K562 (cell line): ENCODE data around the gene RSPH6A. TPM values are rescaled to one million over a fixed set of nuclear protein-coding genes. Genes with fewer than 3 reads are reported as not detected.

Experiments
- ATF1 ChIP-seq, 2 experiments: fragments of 450-650 bp in 1 of 2; IDR thresholded peaks; 2 replicates each; pipeline ENCODE4 v1.6.1; 2016; ENCODE audit warnings: missing compliant biosample characterization in 1 of 2, missing genetic modification characterization in 1 of 2
- CCAR2 ChIP-seq: fragments of 200-400 bp; formaldehyde crosslinking; IDR thresholded peaks from 2 replicates; pipeline ENCODE4 v1.6.1; 2017; ENCODE audit warnings: mild to moderate bottlenecking, low read depth, low read length
- E2F3 ChIP-seq: fragments of 250-450 bp; sonication (Bioruptor Pico); IDR thresholded peaks from 2 replicates; pipeline ENCODE4 v1.4.0; 2020; ENCODE audit warnings: mild to moderate bottlenecking
- KLF10 ChIP-seq: fragments of 250-450 bp; sonication (Bioruptor Pico); IDR thresholded peaks from 2 replicates; pipeline ENCODE4 v1.6.1; 2021; ENCODE audit warnings: matching md5 sums
- KLF6 ChIP-seq: fragments of 250-450 bp; sonication (Bioruptor Pico); IDR thresholded peaks from 2 replicates; pipeline ENCODE4 v1.4.0; 2020; ENCODE audit warnings: mild to moderate bottlenecking, moderate library complexity, borderline replicate concordance
- MTF1 ChIP-seq: fragments of 250-450 bp; sonication (Bioruptor Pico); IDR thresholded peaks from 2 replicates; pipeline ENCODE4 v1.9.0; 2021; ENCODE audit warnings: moderate library complexity, mild to moderate bottlenecking, inconsistent platforms, borderline replicate concordance
- PHB ChIP-seq: fragments of 250-450 bp; sonication (Bioruptor Pico); IDR thresholded peaks from 2 replicates; pipeline ENCODE4 v1.5.0; 2021
- PPARD ChIP-seq: fragments of 250-450 bp; sonication (Bioruptor Pico); IDR thresholded peaks from 2 replicates; pipeline ENCODE4 v1.8.0; 2022; ENCODE audit warnings: inconsistent platforms, mild to moderate bottlenecking, moderate library complexity
- SIRT6 ChIP-seq: IDR thresholded peaks from one replicate; pipeline ENCODE4 v1.6.1; 2012; ENCODE audit warnings: low read depth, mild to moderate bottlenecking, control low read depth, inconsistent platforms, low read length, moderate library complexity
- SRSF7 ChIP-seq: fragments of 200-400 bp; formaldehyde crosslinking; optimal IDR thresholded peaks from 2 replicates; pipeline ENCODE3; 2017; ENCODE audit warnings: mild to moderate bottlenecking, low read depth, low read length
- TAF9B ChIP-seq: fragments of 450-650 bp; IDR thresholded peaks from 2 replicates; pipeline ENCODE4 v1.6.1; 2018; ENCODE audit warnings: mild to moderate bottlenecking; ENCODE audit not compliant: partially characterized antibody
- WHSC1 ChIP-seq: IDR thresholded peaks from one replicate; pipeline ENCODE4 v1.6.1; 2012; ENCODE audit warnings: low read length, control low read depth, inconsistent platforms
- YY1 ChIP-seq, 3 experiments: IDR thresholded peaks; 2 replicates each; pipeline ENCODE4 v1.6.1; 2011; ENCODE audit warnings: low read length in 2 of 3, mild to moderate bottlenecking in 2 of 3, moderate library complexity in 2 of 3, borderline replicate concordance in 1 of 3, control low read depth in 1 of 3, low read depth in 1 of 3; ENCODE audit not compliant: insufficient read depth in 3 of 3, insufficient replicate concordance in 2 of 3, control insufficient read depth in 1 of 3, insufficient read length in 1 of 3; ENCODE audit errors: extremely low read depth in 1 of 3
- ZNF282 ChIP-seq: sonication (generic); formaldehyde crosslinking; IDR thresholded peaks from 2 replicates; pipeline ENCODE4 v1.8.1; 2023; ENCODE audit warnings: missing genetic modification reagents
- ZNF311 ChIP-seq: fragments of 250-450 bp; sonication (Bioruptor Pico); IDR thresholded peaks from 2 replicates; pipeline ENCODE4 v1.4.0; 2020; ENCODE audit warnings: mild to moderate bottlenecking, moderate library complexity
- polyA plus RNA-seq, 8 experiments: library from polyadenylated mRNA; depleted of rRNA in 4 of 8; stranded (reverse) in 5 of 8; unstranded in 3 of 8; fragments of >200 nt; fragmentation: Nextera tagmentation in 2 of 8; fragmentation: Illumina TruSeq in 1 of 8; extraction: Ambion mirVana in 2 of 8; extraction: Trizol in 1 of 8; gene quantifications; 2 replicates each; pipeline versions ENCODE4 v1.2.1 to v1.2.3, GENCODE V29; 2011 to 2014; ENCODE audit warnings: inconsistent platforms in 1 of 8, missing spikeins in 1 of 8
- total RNA-seq, 7 experiments: library from RNA; depleted of rRNA in 6 of 7; stranded (reverse); fragments of >200 nt in 6 of 7; fragmentation: Illumina TruSeq in 2 of 7; extraction: Trizol in 2 of 7; gene quantifications; 2 replicates each; pipeline versions ENCODE4 v1.2.1 to v1.2.3, GENCODE V29; 2011 to 2021; ENCODE audit warnings: low replicate concordance in 1 of 7
- TF ChIP-seq, protein P1 (sequence below): fragments of 250-450 bp; sonication (Bioruptor Pico); IDR thresholded peaks from 2 replicates; pipeline ENCODE4 v1.5.1; 2021; ENCODE audit warnings: mild to moderate bottlenecking
- TF ChIP-seq, protein P2 (sequence below): sonication (generic); formaldehyde crosslinking; IDR thresholded peaks from 2 replicates; pipeline ENCODE4 v1.8.1; 2023; ENCODE audit warnings: mild to moderate bottlenecking, missing genetic modification reagents, moderate library complexity
- TF ChIP-seq, protein P3 (sequence below): fragments of 450-650 bp; IDR thresholded peaks from 2 replicates; pipeline ENCODE4 v1.6.1; 2018; ENCODE audit not compliant: partially characterized antibody

RSPH6A gene
- total and polyA plus RNA-seq, 9 of the 15 experiments (the other 6 are each of a cell fraction or from before 2014, with no cell fraction given), result 0.03 to 0.15 (median 0.07) TPM; not detected in 5

GRCh38 chr19:45862564-45863334 lies 47.6 kb upstream of the RSPH6A start, which contains the start of gene SYMPK (continued):
- TF ChIP-seq KLF6 (CRISPR knock-in tag) (no peak; the same call in 1 of the 2 replicates), WHSC1 (no peak), CCAR2 (no peak), ZNF311 (CRISPR knock-in tag) (no peak), PHB (CRISPR knock-in tag) (peak; percentile 85; the same call in 1 of the 2 replicates), KLF10 (no peak), ZNF282 (no peak), MTF1 (CRISPR knock-in tag) (no peak), TAF9B (no peak), E2F3 (CRISPR knock-in tag) (no peak), SRSF7 (no peak), ATF1 (CRISPR knock-in tag; IDR thresholded peaks at IDR 0.05) (no peak), ATF1 (tag; IDR thresholded peaks at IDR 0.05) (peak; percentile 77), YY1 (IDR thresholded peaks at IDR 0.05; ENCODE audit: borderline replicate concordance in 1 of 3, control insufficient read depth in 1 of 3, extremely low read depth in 1 of 3, insufficient read depth in 3 of 3, insufficient read length in 1 of 3, insufficient replicate concordance in 2 of 3, low read depth in 1 of 3, low read length in 2 of 3) (peak; percentile 75 to 95 (median 94)), PPARD (no peak), SIRT6 (no peak)
- TF ChIP-seq, protein P1, sequence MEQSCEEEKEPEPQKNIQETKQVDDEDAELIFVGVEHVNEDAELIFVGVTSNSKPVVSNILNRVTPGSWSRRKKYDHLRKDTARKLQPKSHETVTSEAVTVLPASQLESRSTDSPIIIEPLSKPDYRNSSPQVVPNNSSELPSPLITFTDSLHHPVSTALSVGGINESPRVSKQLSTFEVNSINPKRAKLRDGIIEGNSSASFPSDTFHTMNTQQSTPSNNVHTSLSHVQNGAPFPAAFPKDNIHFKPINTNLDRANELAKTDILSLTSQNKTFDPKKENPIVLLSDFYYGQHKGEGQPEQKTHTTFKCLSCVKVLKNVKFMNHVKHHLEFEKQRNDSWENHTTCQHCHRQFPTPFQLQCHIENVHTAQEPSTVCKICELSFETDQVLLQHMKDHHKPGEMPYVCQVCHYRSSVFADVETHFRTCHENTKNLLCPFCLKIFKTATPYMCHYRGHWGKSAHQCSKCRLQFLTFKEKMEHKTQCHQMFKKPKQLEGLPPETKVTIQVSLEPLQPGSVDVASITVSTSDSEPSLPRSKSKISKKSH (CRISPR knock-in tag), result no peak
- TF ChIP-seq, protein P2, sequence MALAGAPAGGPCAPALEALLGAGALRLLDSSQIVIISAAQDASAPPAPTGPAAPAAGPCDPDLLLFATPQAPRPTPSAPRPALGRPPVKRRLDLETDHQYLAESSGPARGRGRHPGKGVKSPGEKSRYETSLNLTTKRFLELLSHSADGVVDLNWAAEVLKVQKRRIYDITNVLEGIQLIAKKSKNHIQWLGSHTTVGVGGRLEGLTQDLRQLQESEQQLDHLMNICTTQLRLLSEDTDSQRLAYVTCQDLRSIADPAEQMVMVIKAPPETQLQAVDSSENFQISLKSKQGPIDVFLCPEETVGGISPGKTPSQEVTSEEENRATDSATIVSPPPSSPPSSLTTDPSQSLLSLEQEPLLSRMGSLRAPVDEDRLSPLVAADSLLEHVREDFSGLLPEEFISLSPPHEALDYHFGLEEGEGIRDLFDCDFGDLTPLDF (CRISPR knock-in tag), result 0 out of 2 replicates have a peak, but pooled peaks have one; percentile 2
- TF ChIP-seq, protein P3, sequence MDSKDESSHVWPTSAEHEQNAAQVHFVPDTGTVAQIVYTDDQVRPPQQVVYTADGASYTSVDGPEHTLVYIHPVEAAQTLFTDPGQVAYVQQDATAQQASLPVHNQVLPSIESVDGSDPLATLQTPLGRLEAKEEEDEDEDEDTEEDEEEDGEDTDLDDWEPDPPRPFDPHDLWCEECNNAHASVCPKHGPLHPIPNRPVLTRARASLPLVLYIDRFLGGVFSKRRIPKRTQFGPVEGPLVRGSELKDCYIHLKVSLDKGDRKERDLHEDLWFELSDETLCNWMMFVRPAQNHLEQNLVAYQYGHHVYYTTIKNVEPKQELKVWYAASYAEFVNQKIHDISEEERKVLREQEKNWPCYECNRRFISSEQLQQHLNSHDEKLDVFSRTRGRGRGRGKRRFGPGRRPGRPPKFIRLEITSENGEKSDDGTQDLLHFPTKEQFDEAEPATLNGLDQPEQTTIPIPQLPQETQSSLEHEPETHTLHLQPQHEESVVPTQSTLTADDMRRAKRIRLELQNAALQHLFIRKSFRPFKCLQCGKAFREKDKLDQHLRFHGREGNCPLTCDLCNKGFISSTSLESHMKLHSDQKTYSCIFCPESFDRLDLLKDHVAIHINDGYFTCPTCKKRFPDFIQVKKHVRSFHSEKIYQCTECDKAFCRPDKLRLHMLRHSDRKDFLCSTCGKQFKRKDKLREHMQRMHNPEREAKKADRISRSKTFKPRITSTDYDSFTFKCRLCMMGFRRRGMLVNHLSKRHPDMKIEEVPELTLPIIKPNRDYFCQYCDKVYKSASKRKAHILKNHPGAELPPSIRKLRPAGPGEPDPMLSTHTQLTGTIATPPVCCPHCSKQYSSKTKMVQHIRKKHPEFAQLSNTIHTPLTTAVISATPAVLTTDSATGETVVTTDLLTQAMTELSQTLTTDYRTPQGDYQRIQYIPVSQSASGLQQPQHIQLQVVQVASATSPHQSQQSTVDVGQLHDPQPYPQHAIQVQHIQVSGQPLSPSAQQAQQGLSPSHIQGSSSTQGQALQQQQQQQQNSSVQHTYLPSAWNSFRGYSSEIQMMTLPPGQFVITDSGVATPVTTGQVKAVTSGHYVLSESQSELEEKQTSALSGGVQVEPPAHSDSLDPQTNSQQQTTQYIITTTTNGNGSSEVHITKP, result peak; percentile 34
